ENCODE measurements around the gene SOX13.

The SOX13 gene

GRCh38 chr1:204128464-204128963, 55.6 kb downstream of the SOX13 start:
- H3K27me3 ChIP-seq (ENCODE audit: insufficient read depth, low read depth) = no peaks in the 10 kb centered on the region
- H3K4me3 ChIP-seq (IDR thresholded peaks at IDR 0.05; ENCODE audit: insufficient read depth, low read depth, low read length) = no peak overlapping the region
- H3K9ac ChIP-seq = no peak overlapping the region
- H4K20me1 ChIP-seq (ENCODE audit: insufficient read depth) = no peaks in the 10 kb centered on the region
- H3K4me2 ChIP-seq = peak overlapping the region; percentile 59; the same call in 1 of the 2 replicates
- H3K27ac ChIP-seq = no peak overlapping the region
- peak overlapping the region; percentile 95 for H2AFZ ChIP-seq (ENCODE audit: low read depth)
- H3K36me3 ChIP-seq (ENCODE audit: insufficient read depth) = no peaks in the 10 kb centered on the region
- no peaks in the 10 kb centered on the region for H3K79me2 ChIP-seq (ENCODE audit: insufficient read depth, low read depth)
- no peak for TF ChIP-seq CTCF (conservative IDR thresholded peaks at IDR 0.05; ENCODE audit: low read depth, low read length)
- H3K4me1 ChIP-seq (ENCODE audit: low read depth, poor library complexity, severe bottlenecking) = peaks cover 3% of the 10 kb centered on the region

- Histone ChIP-seq H2AFZ (ENCODE audit: low read depth) (peak overlapping the region; percentile 95), H4K20me1 (ENCODE audit: insufficient read depth) (no peaks in the 10 kb centered on the region), H3K79me2 (ENCODE audit: insufficient read depth, low read depth) (no peaks in the 10 kb centered on the region), H3K4me2 (peak overlapping the region; percentile 59; the same call in 1 of the 2 replicates), H3K36me3 (ENCODE audit: insufficient read depth) (no peaks in the 10 kb centered on the region), H3K9ac (no peak overlapping the region; the same call in 1 of the 2 replicates), H3K27me3 (ENCODE audit: insufficient read depth, low read depth) (no peaks in the 10 kb centered on the region), H3K4me1 (ENCODE audit: low read depth, poor library complexity, severe bottlenecking) (peaks cover 3% of the 10 kb centered on the region), H3K27ac (no peak overlapping the region), H3K4me3 (IDR thresholded peaks at IDR 0.05; ENCODE audit: insufficient read depth, low read depth, low read length) (no peak overlapping the region)
- TF ChIP-seq CTCF (conservative IDR thresholded peaks at IDR 0.05; ENCODE audit: low read depth, low read length) = peak; percentile 86
These were observed 56.3 kb downstream of the SOX13 start for GRCh38 chr1:204128964-204129896.

- Histone ChIP-seq H3K79me2 (ENCODE audit: insufficient read depth, low read depth) (no peaks in the 10 kb centered on the region), H3K27ac (no peak overlapping the region), H2AFZ (ENCODE audit: low read depth) (no peak overlapping the region), H3K4me1 (ENCODE audit: low read depth, poor library complexity, severe bottlenecking) (peaks cover 3% of the 10 kb centered on the region), H3K4me2 (no peak overlapping the region), H3K36me3 (ENCODE audit: insufficient read depth) (no peaks in the 10 kb centered on the region), H3K27me3 (ENCODE audit: insufficient read depth, low read depth) (no peaks in the 10 kb centered on the region), H3K9ac (no peak overlapping the region), H3K4me3 (IDR thresholded peaks at IDR 0.05; ENCODE audit: insufficient read depth, low read depth, low read length) (no peak overlapping the region), H4K20me1 (ENCODE audit: insufficient read depth) (no peaks in the 10 kb centered on the region)
- no peak for TF ChIP-seq CTCF (conservative IDR thresholded peaks at IDR 0.05; ENCODE audit: low read depth, low read length)
These were observed 57.3 kb downstream of the SOX13 start for GRCh38 chr1:204130178-204130577.

- no peaks in the 10 kb centered on the region for H4K20me1 ChIP-seq (ENCODE audit: insufficient read depth)
- no peaks in the 10 kb centered on the region for H3K27me3 ChIP-seq (ENCODE audit: insufficient read depth, low read depth)
- H3K4me3 ChIP-seq (IDR thresholded peaks at IDR 0.05; ENCODE audit: insufficient read depth, low read depth, low read length) = no peak overlapping the region
- TF ChIP-seq CTCF (conservative IDR thresholded peaks at IDR 0.05; ENCODE audit: low read depth, low read length) = no peak
- H3K4me1 ChIP-seq (ENCODE audit: low read depth, poor library complexity, severe bottlenecking) = peaks cover 3% of the 10 kb centered on the region
- H3K4me2 ChIP-seq = no peak overlapping the region
- H3K36me3 ChIP-seq (ENCODE audit: insufficient read depth) = no peaks in the 10 kb centered on the region
- H3K79me2 ChIP-seq (ENCODE audit: insufficient read depth, low read depth) = no peaks in the 10 kb centered on the region
- H3K27ac ChIP-seq = no peak overlapping the region
- H3K9ac ChIP-seq = no peak overlapping the region
- H2AFZ ChIP-seq (ENCODE audit: low read depth) = no peak overlapping the region
These were observed 58.3 kb downstream of the SOX13 start for GRCh38 chr1:204130981-204131892.
